GM21423 (cell line): ENCODE measurements around the gene RNF180.

Experiments
- ATAC-seq: cut with Tn5 transposase; IDR thresholded peaks from one replicate; pipeline ENCODE4 v1.9.1; 2021; ENCODE audit warnings: mild to moderate bottlenecking, moderate library complexity; ENCODE audit not compliant: unreplicated experiment

RNF180 gene

GRCh38 chr5:64165500-64166200, at the start of gene RNF180:
RNF180 (plus strand) TSS chr5:64165843; CDS start chr5:64200808, 34,965 bp downstream.
- ATAC-seq = no peak

- no peak for ATAC-seq
Observed at GRCh38 chr5:64125521-64125920, 40.1 kb upstream of the RNF180 start.

- ATAC-seq = no peak
Observed at GRCh38 chr5:64126202-64126741, 39.4 kb upstream of the RNF180 start.

- ATAC-seq = no peak
Observed at GRCh38 chr5:64140018-64140417, 25.6 kb upstream of the RNF180 start.

- no peak for ATAC-seq
Observed at GRCh38 chr5:64144425-64145215, 21.0 kb upstream of the RNF180 start.

GRCh38 chr5:64145216-64145895, 20.3 kb upstream of the RNF180 start:
- ATAC-seq = no peak

GRCh38 chr5:64147379-64147778, 18.3 kb upstream of the RNF180 start:
- ATAC-seq = no peak

- ATAC-seq = no peak
Observed at GRCh38 chr5:64147849-64148441, 17.7 kb upstream of the RNF180 start.

GRCh38 chr5:64149268-64149667, 16.4 kb upstream of the RNF180 start:
- no peak for ATAC-seq

GRCh38 chr5:64149857-64150521, 15.7 kb upstream of the RNF180 start:
- ATAC-seq = no peak

- ATAC-seq = no peak
Observed at GRCh38 chr5:64156261-64156660, 9.4 kb upstream of the RNF180 start.

- ATAC-seq = no peak
Observed at GRCh38 chr5:64158827-64159226, 6.8 kb upstream of the RNF180 start.

GRCh38 chr5:64160201-64160600, 5.4 kb upstream of the RNF180 start:
- ATAC-seq = no peak

- ATAC-seq = no peak
Observed at GRCh38 chr5:64161420-64161819, 4.2 kb upstream of the RNF180 start.

- no peak for ATAC-seq
Observed at GRCh38 chr5:64163135-64163534, 2.5 kb upstream of the RNF180 start.

GRCh38 chr5:64163746-64164145, 1.9 kb upstream of the RNF180 start:
- ATAC-seq = no peak

GRCh38 chr5:64164166-64164565, 1.5 kb upstream of the RNF180 start:
- no peak for ATAC-seq

- no peak for ATAC-seq
Observed at GRCh38 chr5:64165160-64165499, 513 bp upstream of the RNF180 start.

GRCh38 chr5:64166201-64166959, 737 bp downstream of the RNF180 start:
- no peak for ATAC-seq

- no peak for ATAC-seq
Observed at GRCh38 chr5:64176301-64176700, 10.7 kb downstream of the RNF180 start.
